HG03469 (cell line): ENCODE measurements around the gene CST9L.

Source experiments
- ATAC-seq: cut with Tn5 transposase; IDR thresholded peaks from one replicate; pipeline ENCODE4 v1.9.1; 2021; ENCODE audit warnings: mild to moderate bottlenecking, moderate library complexity, moderate number of reproducible peaks; ENCODE audit not compliant: unreplicated experiment

CST9L gene, protein sequence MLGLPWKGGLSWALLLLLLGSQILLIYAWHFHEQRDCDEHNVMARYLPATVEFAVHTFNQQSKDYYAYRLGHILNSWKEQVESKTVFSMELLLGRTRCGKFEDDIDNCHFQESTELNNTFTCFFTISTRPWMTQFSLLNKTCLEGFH

DNA sequence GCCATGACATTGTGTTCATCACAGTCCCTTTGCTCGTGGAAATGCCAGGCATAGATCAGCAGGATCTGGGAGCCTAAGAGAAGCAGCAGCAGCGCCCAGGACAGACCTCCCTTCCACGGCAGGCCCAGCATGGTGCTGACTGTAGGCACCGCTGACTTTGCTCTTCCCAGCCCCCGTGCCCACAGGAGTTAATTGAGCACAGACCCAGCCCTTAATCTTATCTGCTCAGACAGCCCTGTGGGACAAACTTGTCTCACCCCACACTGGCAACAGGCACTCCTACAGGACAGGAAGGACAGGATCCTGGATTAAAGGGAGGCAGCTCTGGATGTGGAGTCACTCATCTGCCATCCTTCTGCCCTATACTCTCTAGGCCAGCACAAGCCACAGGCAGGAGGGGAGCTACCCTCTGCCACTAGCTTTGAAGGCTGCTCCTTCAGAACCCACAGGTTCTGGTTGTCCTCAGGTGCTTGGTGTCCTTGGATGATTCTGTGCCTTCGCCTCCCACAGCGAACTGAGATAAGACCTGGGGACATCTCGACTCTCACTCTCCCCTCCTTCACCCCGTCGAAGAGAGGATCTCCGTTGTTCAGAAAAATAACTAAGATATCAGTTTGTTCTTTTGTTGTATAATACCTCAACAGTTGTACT lies at the start of gene CST9L:
CST9L (minus strand) TSS at position 165 of the 651 bp plus-strand sequence; CDS start at position 131, 34 bp downstream.
- ATAC-seq, result no peak

DNA sequence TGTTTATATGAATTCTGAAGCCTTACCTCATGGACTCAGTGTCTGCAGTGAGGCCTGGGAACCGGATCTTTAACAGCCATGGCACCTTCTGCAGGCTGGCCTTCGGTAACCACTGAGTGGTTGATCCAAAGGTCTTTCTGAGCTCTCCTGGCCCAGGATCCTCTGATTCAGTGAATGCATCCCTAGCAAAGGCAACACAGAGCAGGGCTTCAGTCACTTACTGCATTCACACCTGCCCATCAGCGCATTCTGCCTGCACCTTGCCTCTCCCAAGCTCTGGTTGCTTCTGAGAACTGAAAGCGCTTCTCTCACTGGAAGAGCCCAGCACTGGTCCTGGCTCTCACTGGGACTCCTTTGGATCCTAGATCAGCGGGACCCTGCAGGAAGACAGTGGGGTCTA lies 45.9 kb upstream of the CST9L start:
- no peak for ATAC-seq

DNA sequence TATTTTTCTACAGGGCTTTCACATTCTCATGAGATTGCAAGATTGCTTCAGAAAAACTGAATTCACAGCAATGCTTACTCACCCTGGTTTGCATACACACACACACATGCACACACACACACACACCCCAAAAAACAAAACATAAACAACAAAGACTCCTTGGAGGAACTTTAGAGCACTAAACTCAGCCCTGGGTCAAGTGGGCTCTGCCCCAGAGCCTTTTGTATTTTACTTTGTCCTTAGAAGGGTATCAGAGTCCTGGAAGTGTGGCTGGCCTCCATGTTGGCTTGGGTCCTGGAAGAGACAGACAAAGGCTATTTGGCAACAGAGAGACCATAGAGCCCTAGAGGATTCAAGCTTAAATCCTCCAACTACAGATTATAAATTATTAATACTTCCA lies 45.4 kb upstream of the CST9L start:
- ATAC-seq, result no peak

DNA sequence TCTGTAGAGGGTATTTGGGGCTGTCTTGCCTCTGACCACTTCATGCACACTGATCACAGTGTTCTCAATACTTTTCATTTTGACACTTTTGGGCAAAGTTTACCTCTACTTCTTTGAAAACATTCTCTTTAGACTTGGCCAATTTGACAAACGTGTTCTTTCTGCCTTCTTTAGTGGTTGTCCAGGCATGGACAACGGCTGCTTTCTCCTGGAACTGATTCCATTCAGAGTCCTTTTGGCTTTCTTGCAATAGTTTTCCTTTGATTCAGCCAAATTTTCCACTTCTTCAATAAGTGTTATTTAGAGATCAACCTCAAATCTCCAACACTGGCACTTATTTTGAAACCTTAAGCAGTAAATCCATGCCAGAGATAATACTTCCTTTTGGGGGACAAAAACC lies 44.1 kb upstream of the CST9L start:
- ATAC-seq, result no peak

DNA sequence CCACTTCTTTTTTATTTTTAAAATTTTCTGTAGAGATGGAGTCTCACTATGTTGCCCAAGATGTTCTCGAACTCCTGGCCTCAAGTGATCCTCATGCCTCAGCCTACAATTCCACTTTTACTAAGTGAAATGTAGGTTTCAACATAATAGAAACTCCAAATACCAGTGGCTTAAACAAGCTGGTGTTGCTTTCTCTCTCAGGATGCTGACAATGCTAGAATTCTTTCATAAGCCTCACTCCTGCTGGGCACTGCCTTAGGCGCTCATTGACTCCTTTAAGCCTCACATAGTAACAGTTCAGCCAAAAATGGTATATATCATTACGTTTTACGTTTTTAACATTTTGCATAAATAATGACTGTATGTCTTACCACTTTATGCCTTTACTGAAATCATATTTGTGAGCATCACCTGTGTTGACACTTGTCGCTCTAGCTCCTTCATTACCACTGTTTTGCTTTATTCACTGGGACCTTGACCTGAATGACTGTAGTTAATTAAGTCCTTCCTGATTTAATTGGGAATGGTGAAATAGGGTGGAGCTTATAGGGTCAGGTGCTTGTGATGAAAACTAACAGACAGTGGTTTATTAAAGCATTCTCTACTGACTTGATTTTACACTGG lies 41.3 kb upstream of the CST9L start:
- no peak for ATAC-seq

DNA sequence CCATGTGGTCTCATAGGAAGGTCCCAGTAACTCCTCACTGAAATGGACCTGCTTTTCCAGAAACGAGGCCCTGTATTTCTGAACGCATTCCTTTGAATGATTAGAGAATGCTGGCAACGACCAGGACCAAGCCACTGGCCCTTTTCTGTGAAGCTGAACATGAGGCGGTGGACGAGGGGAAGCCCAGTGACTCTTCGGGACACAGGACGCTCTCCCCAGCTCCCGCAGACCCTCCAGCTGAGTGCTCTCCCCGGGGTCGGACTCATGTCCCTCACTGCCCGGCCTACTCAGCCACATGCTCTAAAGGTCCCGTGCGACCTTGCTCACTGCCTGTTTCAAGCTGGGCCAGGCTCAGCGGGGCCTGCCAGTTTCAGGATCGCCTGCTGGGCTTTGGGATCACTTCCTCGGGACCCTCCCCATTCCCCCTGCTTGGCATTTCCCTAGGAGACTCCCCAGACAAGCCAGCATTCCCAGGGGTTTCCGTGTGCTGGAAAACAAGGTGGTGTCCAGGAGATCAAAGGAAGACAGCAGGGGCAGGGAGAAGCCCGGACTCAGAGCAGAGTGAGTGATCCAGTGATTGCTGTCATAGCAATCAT lies 40.1 kb upstream of the CST9L start:
- no peak for ATAC-seq

DNA sequence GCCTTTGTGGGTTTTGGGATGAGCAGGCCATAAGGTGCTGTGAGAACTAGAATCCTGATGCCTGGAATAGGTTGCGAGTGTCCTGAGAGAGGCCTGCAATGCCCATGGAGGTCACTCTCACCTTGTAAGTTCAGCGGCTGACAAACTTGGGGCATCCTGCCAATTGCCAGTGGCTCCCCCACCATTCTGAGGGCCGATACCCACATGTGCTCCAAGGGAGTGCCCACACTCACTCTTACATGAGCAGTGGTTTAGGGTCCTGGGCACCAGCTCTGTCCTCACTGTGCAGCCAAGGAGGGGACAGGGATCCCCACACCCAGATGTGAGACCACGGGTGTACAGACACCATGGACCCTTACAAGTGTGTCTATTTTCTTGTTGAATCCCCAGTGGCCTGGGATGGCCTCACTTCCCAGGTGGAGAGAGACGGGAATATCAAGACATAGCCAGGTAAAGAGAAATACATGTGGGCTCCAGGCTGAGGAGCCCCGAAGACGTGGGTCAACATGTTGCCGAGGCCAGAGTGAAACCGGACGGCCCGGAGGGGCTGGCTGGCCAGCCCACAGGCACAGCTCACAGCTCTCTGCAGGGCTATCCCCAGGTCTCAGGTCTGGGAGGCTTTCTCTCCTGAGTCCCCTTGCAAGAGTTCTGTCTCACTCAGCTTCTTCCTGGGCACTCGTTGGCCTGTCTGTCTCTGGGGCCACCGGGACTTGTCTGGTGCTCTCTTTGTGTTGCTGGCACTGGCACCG lies 39.4 kb upstream of the CST9L start:
- ATAC-seq, result no peak

DNA sequence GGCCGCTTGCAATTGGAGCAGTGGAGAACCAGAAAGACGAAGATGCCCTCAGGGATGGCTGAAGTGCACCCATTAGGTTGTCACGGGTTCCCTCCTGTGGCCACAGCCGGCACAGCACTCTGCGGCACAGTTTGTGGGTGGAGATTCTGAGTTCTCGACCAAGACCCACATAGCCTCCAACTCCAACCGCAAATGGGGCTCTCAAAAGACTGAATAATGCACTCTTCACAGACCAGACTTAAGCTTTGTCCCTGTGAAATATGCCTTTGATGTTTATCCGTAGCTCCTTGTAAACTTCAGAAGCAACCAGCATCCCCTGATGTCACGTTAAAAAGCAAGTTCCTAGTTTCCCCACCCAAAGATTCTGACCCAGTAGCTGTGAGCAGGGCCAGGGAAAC lies 38.4 kb upstream of the CST9L start:
- ATAC-seq, result peak; percentile 89

DNA sequence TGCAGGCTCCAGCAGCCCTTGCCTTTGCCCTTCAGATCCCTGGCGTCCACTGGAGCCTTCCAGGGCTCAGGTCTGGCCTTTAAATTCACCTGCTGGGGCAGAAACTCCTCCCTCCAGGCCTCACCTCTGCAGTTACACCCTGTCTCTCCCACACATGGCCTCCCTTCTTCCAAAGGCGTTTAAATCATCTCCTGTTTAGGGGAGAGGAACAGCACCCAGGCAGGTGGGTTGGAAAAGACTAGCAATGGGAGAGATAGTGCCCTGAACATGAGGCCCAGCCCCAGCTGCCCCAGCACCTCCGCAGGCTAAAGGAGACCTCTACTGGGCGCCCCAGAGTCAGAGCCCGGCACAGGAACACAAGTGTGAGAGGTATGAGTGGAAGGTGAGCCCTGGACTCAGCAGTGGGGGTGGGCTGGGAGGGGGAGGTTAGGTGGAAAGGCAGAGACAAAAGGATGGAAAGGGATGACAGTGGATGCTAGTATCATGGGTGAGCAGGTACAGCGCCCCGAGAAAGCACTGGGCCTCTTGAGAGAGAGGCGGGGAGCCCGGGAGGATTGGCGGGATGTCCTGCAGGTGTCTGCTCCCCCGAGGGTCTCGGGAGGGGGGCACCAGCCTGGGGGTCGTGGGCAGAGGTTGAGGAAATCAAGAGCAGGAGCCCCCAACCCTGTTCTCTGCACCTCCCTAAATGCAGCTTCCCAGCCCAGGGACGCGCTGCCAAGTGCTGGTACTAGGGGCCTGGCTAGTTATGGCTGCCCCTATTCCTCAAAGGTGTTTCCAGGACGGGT lies 37.8 kb upstream of the CST9L start, which contains the start of gene CST9:
CST9 (minus strand) TSS at position 51 of the 785 bp plus-strand sequence. CDS start 53 bp downstream, outside the sequence.
- ATAC-seq, result no peak

DNA sequence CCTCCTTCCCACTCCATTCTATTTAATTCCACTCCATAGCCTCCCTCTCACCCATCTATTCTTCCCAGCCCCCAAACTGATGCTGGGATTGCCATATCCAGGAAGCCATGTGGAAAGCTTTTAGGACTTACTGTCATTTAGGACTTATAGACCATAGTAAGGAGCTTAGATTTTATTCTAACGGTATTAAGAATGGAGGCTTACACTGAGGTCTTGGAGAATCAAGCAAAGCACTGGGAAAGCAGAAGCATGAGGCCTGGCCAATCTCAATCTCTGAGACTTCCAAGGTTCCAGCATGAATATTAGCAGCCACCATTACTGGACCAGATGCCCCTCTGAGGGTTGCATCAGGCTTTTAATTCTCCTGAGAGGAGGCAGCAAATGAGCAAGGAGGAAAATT lies 36.0 kb upstream of the CST9L start:
- no peak for ATAC-seq

DNA sequence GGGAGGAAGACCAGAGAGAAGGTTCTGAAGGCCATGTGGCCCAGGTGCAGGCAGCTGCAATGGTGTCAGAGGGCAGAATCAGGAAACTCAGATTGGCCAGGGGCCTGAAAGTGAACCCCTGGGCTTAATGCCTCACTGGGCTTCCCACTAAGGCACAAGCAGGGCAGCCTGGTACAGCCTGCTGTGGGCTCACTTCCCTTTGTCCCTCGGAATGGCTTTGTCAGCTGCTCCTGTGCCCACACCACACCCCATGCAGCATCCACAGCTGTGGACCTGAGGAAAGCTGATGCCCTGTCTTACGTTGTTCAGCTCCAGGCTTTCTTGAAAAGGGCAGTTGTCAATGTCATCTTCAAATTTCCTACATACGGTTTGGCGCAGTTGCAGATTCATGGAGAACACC lies 35.0 kb upstream of the CST9L start:
- no peak for ATAC-seq

DNA sequence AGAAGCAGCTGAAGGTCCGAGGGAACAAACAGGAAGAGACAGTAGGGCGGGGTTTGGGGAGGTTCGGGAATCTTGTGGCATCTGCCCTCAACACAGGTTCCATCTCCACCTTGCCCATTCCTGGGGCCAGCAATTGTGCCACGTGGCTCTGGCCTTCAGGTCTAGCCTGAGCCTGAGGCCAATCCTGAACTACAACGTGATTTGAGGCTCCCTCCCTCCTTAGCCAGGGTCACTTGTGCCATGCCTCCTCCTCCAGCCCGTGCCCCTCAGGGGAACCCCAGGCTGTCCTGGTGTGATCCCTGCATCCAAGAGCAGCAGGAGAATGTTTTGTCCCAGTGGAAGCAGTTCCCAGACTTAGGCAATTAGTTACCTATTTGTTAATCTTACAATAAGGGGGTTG lies 34.4 kb upstream of the CST9L start:
- no peak for ATAC-seq

DNA sequence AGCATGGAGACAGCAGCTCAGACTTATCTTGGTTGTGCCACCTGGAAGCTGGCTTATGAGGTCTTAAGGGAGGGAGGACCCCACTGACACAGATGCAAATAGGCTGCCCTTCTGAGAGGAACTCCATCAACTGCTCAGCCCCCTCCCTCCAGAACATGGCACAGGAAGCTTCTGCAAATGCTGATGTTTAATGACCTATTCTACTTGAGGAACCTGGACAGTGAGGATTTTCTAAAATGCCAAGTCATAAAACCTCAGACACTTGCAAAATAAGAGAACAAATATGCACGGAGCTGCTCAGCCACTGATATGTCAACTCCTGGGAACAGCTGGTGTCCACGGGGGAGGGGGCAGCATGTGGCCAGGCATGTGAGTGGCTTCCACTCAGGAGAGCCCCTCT lies 34.0 kb upstream of the CST9L start:
- no peak for ATAC-seq

DNA sequence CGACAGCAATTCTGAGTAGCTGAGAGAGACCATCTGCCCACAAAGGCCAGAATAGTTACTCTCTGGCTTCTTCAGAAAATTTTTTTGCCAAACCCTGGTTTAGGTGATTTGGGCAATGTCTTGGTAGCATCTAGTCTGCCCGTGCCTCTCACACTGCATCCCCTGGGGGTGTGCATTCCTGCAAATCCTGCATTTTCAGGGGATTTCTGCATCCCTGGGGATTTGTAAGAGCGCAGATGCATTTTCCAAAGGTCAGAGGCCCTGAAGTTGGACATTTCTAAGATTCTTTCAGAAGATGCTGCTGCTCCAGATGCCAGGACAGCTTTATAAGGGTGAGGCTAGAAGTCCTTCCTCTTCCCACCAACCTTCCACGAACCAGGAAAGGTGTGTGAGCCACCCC lies 33.4 kb upstream of the CST9L start:
- ATAC-seq, result no peak

DNA sequence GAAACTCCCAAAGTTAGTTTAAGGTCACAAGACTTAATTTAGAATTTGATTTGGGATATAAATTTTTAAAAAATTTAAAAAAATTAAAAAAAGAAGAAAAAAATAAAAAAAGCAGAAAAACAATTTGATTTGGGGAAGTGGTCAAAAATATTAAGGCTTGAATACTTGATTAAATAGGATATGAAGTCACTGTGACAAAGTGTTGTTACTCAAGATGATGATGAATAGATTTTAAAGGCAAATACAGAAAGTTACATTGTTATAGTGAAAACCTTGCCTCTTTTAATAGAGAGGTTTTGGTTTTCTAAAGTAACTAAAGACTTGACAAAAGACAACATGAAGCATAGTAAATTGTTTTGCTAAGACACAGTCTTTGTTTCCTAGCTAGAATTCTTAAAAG lies 30.2 kb upstream of the CST9L start:
- ATAC-seq, result no peak

DNA sequence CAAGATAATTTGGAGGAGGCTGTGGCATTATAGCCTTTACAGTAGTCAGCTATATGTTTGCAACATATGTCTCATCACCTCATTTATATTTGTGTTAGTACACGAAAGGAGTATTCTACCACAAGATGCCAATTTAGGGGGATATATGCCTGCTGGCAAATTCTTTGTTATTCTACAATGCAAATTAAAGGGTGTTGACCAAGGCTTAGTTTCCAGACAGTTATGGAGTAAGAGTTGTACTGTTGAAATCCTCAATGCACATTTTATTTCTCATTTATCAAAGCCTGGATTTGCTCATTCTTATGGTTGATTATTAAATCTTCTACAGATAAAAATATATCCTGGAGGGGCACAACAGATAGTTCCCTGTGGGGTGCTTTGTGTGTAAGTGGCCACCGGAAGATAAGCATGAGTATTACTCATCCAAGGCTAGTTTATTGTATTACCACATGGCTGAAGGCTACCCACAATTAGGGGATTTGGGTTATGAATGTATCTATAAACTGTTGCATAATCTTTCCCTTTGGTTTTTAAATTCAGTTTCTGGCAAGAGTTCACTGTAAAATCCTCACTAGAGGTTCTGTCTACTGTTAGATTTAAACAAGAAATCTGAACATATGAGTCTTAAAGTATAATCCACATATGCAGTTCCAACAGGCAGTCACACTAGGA lies 28.4 kb upstream of the CST9L start:
- no peak for ATAC-seq

DNA sequence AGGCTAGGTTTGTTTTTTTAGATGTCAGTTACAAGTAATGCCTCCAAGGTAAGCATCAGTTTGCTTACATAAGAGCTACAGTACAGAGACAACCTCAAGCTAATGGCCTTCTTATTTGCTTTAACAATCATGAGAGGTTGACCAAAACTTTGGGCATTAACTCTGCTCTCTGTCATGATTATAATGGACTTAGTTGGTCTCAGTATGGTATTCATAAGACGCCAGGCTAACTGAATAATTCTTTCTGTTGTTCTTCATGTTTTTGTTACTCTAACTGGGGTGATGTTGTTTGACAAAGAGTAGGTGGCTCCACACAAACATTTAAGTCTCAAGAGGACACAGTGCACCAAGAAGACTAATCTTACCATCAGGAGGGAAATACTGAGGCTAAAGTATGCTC lies 27.7 kb upstream of the CST9L start:
- ATAC-seq, result no peak

DNA sequence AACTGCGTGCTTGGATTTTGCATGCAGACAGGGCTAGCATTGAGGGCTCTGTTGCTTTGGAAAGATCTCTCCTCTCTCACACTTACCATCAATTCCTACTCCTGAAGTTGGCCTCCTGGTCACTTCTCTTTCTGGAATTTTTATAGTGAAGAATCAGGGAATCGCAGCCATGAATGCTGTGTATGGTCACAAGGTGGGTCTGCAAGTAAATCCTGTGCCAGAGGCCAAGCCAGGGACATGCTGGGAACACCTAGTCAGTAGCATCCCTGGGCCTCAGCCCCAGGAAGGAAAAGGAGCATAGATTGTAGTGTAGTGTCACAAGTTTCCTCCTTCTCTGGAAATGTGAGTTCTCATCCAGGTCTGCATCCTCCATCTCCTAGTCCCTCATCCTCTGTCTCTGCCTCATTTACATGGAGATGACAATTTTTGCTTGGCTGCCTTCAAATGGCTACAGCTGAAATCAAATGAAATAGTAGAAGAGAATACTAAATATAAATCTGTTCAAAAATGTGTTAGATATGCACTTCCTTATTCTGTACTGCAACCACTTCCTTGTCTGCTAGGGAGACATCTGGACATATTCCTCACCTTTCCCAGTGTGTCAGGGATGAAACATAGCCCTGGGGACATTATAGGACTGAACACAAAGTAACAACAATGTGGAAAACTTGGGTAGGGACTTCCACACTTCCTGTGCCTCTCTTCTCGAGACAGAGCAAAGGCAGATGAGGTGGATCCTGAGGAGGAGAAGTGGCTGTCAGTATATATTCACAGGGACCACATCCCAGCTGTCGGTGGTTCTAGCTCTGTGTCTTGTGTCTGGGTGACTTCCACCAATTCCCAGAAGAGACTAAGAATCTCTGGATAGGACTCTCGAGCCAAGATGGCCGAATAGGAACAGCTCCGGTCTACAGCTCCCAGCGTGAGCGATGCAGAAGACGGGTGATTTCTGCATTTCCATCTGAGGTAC lies 20.4 kb upstream of the CST9L start:
- no peak for ATAC-seq

DNA sequence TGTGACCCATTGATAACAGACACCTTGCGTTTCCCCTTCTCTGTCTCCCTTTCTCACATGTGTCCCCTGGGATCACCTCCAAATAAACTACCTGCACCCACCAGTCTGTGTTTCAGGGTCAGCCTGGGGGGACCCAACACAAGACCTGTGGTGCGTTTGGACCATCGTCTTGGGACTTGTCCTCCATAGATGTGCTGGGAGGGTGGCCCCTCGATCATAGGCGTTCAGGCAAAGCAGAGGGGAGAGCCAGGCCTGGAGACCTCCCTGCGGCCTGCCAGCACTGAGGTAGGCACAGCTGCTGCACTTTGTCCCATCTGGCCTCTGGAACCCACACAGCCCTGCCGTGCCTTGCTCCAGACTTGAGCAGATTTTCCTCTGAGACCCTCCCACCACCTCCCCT lies 19.3 kb upstream of the CST9L start:
- ATAC-seq, result no peak
